HG03439 (cell line): Measurements from ENCODE around the gene PKP4.

ENCODE experiments used
- ATAC-seq: cut with Tn5 transposase; IDR thresholded peaks from one replicate; pipeline ENCODE4 v1.9.1; 2021; ENCODE audit warnings: mild to moderate bottlenecking, moderate library complexity; ENCODE audit not compliant: unreplicated experiment

The PKP4 gene

DNA sequence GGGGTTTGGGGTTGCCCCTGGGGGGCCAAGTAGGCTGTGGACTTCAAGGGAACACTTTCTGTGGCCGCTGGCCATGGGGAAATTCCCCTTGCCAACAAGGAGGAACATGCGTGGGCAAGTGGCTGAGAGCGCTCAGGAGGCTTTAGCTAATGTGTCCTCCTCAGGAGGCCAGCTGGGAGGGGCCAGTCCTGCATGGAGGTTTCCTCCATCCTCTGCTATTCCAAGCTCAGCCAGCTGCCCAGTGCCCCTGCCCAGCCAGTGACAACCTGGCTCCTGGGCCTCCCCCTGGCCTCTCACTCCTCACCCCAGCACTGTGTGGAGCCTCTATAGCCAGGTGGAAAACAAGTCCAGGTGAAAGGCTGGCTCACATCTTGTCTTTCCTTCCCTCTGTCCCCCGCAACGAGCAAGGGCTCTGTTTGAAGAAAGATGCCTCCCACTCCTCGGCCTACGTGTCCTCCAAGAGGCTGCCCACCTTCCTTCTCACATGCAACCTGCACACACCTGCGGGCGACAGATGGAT, 273.9 kb downstream of the PKP4 start:
- no peak for ATAC-seq

- ATAC-seq, result no peak
These were observed 274.6 kb downstream of the PKP4 start for GRCh38 chr2:158731386-158731785.
